Lung microvascular endothelial cell (primary cell): ENCODE results near the gene ADAMTS13. TPM values are rescaled to one million over a fixed set of nuclear protein-coding genes. Genes with fewer than 3 reads are reported as not detected.
"Not testable (repeated sequence)": the region's sequence is repeated elsewhere in the genome, so short reads cannot be mapped to it uniquely, and the experiment has no call there.

ENCODE experiments used
- DNase-seq, 2 donors: peaks; one replicate each; pipeline versions ENCODE4 v3.0.0 to v3.0.0-alpha.2; 2010; ENCODE audit warnings: low read depth in 2 of 2
- total RNA-seq: library from RNA; depleted of rRNA; stranded (reverse); fragments of >200 nt; gene quantifications from 2 replicates; pipeline ENCODE4 v1.2.1, GENCODE V29; 2014

ADAMTS13 gene
- total RNA-seq, 1 donor from 2014 or later = 0.60 TPM

DNA sequence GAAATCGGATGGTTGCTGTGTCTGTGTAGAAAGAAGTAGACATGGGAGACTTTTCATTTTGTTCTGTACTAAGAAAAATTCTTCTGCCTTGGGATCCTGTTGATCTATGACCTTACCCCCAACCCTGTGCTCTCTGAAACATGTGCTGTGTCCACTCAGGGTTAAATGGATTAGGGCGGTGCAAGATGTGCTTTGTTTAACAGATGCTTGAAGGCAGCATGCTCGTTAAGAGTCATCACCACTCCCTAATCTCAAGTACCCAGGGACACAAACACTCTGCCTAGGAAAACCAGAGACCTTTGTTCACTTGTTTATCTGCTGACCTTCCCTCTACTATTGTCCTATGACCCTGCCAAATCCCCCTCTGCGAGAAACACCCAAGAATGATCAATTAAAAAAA, 30.7 kb upstream of the ADAMTS13 start:
- not testable (repeated sequence) for DNase-seq

DNA sequence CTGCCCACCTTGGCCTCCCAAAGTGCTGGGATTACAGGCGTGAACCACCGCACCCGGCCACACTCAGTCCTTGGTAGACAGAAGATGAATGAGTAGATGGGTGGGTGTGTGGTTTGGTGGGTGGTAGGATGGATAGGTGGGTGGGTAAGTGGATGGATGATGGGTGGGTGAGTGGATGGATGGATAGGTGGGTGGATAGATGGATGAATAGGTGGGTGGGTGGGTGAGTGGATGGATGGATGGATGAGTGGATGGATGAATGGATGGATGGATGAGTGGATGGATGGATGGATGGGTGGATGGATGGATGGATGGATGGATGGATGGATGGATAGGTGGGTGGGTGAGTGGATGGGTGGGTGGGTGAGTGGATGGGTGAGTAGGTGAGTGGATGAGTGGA, 29.9 kb upstream of the ADAMTS13 start:
- not testable (repeated sequence) for DNase-seq

- DNase-seq = no peak
Measured at GRCh38 chr9:133393399-133393798, 28.8 kb upstream of the ADAMTS13 start.

- no peak for DNase-seq
Measured at GRCh38 chr9:133394687-133395271, 27.4 kb upstream of the ADAMTS13 start.

DNA sequence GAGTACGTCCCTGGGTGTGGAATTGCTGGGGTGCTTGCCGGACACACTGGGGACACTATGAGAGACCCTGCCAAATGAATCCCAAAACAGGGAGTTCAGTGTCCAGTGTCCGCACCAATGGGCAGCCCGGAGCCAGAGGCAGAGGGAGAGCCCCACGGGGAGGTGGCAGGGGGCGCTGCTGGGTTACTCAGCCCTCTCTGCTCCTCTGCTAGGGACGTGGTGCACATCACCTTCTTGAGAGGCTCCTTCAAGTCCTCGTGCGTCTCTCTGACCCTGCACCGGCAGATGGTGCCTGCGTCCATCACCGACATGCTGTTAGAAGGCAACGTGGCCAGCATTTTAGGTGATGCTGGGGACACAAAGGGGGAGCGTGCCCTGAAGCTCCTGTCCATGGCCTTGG, 25.2 kb upstream of the ADAMTS13 start:
- peak in 1 of 2 donors; percentile 32 for DNase-seq

GRCh38 chr9:133397370-133397769, 24.8 kb upstream of the ADAMTS13 start:
- no peak for DNase-seq

- DNase-seq = no peak
Measured at GRCh38 chr9:133397895-133398294, 24.3 kb upstream of the ADAMTS13 start.

DNA sequence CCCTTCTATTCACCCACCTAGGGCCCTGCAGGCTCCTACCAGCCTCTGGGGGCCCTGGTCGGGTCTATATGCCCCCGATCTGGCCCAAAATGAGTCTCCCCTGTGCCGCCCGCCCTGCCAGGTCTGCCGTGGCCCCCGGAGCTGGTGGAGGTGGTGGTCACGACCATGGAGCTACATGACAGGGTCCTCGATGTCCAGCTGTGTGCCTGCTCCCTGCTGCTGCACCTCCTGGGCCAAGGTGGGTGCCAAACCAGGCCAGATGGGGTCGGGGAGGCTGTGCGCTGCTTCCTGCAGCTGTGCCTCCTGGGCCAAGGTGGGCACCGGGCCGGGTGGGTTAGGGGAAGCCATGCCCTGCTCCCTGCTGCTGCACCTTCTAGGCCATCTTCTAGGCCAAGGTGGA, 21.9 kb upstream of the ADAMTS13 start:
- DNase-seq = no peak

DNA sequence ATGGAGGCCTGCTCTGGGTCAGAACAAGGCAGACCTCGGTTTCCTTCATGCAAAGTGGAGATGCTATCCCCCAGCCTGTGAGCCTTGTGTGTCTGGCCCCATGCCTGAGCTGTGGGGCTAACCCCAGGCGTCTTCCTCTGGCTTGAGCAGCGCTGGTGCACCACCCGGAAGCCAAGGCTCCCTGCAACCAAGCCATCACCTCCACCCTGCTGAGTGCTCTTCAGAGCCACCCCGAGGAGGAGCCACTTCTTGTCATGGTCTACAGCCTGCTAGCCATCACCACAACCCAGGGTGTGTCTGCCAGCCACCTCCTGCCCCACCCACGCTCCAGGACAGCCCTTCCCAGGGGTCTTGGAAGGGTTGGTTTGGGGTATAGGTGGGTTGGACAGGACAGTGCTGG, 20.6 kb upstream of the ADAMTS13 start:
- no peak for DNase-seq

GRCh38 chr9:133402689-133403088, 19.5 kb upstream of the ADAMTS13 start:
- no peak for DNase-seq

DNA sequence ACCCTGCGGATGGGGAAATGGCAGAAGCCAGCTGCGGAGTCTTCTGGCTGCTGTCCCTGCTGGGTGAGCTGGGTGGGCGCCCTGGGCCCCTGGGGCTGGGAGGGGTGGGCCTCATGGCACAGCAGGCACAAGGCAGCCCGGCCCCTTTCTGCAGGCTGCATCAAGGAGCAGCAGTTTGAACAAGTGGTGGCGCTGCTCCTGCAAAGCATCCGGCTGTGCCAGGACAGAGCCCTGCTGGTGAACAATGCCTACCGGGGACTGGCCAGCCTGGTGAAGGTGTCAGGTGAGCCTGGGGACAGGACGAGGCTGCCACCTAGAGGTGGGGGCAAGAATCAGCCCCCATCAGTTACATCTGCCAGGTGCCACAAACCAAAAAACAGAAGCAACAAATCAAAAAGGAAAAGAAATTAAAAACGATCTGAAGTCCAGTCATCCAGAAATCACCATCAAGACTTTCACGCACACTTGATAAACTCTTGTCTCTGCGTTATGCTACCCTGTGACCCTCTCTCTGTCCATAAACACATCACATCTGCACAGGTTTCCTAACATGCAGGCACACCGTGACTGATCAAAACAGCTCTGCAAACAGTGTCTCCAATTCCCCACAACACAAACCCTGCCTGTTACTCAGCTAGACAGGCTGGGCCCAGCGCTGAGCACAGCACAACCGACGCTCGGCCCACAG, 18.3 kb upstream of the ADAMTS13 start:
- peak; percentile 16 to 52 for DNase-seq

DNA sequence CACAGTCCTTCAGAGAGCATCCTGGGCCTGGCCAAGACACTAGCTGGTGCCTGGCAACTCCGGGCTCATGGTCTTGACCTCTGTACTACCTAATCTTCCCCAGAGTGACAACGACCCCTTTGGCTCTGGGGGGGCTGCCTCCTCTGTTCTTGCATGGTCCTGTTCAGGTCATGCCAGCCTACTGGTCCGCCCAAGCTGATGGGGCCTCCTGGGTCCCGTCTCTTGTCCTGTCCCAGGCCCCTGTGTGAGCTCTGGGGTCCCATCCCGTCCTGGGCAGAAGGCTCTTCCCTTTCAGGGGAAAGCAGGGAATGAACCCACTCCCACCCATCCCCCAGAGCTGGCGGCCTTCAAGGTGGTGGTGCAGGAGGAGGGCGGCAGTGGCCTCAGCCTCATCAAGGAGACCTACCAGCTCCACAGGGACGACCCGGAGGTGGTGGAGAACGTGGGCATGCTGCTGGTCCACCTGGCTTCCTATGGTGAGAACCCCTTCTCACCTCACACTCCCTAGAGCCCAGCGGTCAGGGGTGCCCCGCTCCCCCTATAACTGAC, 17.6 kb upstream of the ADAMTS13 start:
- no peak for DNase-seq

GRCh38 chr9:133405508-133406438, 16.4 kb upstream of the ADAMTS13 start:
- peak; percentile 11 to 77 for DNase-seq

- peak; percentile 79 to 86 for DNase-seq
Measured at GRCh38 chr9:133406480-133407307, 15.5 kb upstream of the ADAMTS13 start.

DNA sequence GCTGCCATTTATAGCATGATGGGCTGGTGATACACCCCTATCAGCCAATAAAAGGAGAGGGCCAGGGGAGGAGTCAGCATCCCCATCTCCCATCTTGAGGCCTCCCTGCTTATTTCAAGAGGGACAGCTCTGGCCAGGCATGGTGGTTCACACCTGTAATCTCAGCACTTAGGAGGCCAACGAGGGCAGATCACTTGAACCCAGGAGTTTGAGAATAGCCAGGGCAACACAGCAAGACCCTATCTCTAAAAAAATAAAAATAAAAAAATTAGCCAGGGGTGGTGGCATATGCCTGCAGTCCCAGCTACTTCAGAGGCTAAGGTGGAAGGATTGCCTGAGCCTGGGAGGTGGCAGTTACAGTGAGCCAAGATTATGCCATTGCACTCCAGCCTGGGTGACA, 14.1 kb upstream of the ADAMTS13 start:
- DNase-seq = no peak

DNA sequence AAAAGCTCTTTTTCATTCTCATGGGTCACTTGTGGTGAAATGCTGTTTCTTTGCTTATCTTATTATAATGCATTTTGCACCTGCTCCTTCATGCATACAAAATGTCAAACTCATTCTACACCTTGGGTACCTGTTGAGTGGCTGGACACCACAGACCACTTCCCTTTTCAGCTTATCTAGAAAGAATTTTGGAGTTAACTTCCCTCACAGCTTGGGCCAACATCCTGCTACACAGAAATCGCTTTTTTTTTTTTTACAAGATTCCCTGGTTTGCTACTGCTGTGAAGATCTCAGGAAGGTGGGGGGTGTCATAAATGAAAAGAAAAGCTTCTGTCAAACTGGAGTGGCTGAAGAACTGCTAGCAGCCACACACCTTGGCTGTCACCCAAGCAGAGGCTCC, 7.0 kb upstream of the ADAMTS13 start:
- no peak for DNase-seq

DNA sequence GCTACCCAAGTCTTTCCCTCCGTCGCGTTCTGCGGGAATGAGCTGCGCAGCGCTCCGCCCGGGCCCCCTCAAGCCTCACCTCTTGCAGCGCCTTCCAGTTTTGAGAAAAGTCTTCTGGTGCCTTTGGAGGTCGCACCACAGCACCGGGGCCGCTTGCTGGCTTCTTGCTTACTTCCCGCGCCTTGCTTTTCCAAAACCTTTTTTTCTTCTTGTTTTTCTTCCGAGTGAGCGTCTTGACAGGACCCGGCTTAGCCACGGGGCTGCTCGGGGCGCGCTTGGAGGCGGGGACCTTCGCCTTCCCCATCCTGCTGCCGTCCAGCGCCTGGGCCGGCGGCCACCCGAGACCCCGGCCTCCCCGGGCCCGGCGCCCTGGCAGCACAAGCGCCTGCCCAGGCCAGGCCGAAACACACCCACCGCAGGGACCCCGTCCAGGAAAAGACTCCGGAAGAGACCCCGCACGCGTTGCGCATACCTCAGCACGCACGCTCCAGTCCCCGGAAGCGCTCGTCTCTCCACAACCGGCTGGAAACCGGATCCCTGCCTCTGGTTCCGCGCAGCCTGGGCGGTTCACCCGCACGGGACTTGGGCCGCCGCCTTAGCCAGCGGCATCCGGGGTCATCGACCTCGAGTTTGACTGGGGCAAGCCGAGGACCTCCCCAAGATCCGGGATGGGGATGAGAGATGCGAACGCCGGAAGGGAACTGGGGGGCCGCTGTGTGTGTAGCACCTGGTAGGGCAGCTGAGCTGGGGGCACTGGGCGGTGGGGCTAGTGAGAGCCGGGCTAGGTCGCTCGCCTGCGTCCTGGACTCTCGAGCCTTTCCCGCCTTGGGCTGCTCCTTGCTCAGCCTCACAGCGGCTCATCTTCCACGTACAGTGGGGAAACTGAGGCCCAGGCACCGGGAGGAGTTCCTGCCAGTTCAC, 4.4 kb upstream of the ADAMTS13 start, which contains the start of gene REXO4:
Gene REXO4, minus strand, starts transcription at position 470 of the 921 bp plus-strand sequence. Its CDS starts 166 bp downstream, at position 304.
- DNase-seq = peak; percentile 83 to 84

- DNase-seq = no peak
Measured at GRCh38 chr9:133419005-133419404, 3.2 kb upstream of the ADAMTS13 start.

DNA sequence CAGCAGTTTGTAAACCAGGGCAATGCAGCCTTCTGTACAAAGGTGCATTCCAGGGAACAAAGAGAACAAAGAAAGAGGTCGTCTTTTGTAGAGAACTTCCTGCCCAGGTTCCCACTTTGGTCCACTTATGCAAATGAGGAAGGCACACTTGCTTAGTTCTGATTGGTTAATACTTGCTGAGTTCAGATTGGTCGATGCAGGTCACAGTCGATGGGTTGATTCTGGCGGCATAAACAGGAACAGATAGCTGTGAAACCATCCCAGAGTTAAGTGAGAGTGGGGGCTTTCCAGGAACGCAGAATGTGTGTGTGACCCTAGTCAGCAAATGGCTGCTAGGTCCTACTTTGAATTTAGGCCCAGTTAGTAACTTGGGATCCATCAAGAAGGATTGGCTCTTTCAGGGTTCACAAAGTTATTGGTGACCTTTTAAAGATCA, 1.8 kb upstream of the ADAMTS13 start:
- no peak for DNase-seq

GRCh38 chr9:133423216-133423615, 1.0 kb downstream of the ADAMTS13 start:
- no peak for DNase-seq
